HEK293 (cell line): ENCODE results near the gene RNF182.
"Not testable (repeated sequence)": the region's sequence is repeated elsewhere in the genome, so short reads cannot be mapped to it uniquely, and the experiment has no call there.

ENCODE experiments used
- CTCF ChIA-PET: fragments of 350-600 bp; formaldehyde crosslinking; extraction: SDS; loops from one replicate; lab custom pipeline; 2021; ENCODE audit warnings: antibody characterized with exemption; lab: Yijun Ruan, JAX
- POLR2A ChIA-PET: fragments of 300-600 bp; formaldehyde crosslinking; extraction: SDS; loops from one replicate; lab custom pipeline; 2020; ENCODE audit warnings: antibody characterized with exemption, inconsistent platforms; lab: Yijun Ruan, JAX
- H3K27ac ChIP-seq: fragments of 200-500 bp; sonication (Bioruptor generic); 2 replicates; pipeline ENCODE4 v1.5.1; 2014; ENCODE audit warnings: low read depth, low read length, control low read depth, inconsistent platforms; ENCODE audit errors: extremely low read depth
- H3K36me3 ChIP-seq, 2 experiments: fragments of 200-500 bp in 1 of 2; sonication (Bioruptor generic) in 1 of 2; 1 replicate in 1 of 2; 2 replicates in 1 of 2; pipeline ENCODE4 v1.5.1; 2014 to 2017; ENCODE audit warnings: inconsistent platforms in 2 of 2, low read length in 2 of 2; ENCODE audit not compliant: control insufficient read depth in 2 of 2, insufficient read depth in 1 of 2
- H3K4me1 ChIP-seq: fragments of 200-500 bp; sonication (Bioruptor generic); 2 replicates; pipeline ENCODE4 v1.5.1; 2014; ENCODE audit warnings: mild to moderate bottlenecking, low read length, inconsistent platforms; ENCODE audit not compliant: control insufficient read depth, insufficient read depth
- H3K4me3 ChIP-seq: 2 replicates; pipeline ENCODE4 v1.5.1; 2011; ENCODE audit warnings: low read depth, mild to moderate bottlenecking, control low read depth, low read length, moderate library complexity
- H3K9me3 ChIP-seq: fragments of 200-500 bp; sonication (Bioruptor generic); 2 replicates; pipeline ENCODE4 v1.5.1; 2014; ENCODE audit warnings: low read depth, low read length, inconsistent platforms; ENCODE audit not compliant: control insufficient read depth, insufficient read depth
- INSM2 ChIP-seq: fragments of 450-650 bp; formaldehyde crosslinking; IDR thresholded peaks from 2 replicates; pipeline ENCODE4 v1.5.1; 2016; ENCODE audit warnings: missing biosample characterization, missing genetic modification characterization
- PRDM6 ChIP-seq: fragments of 450-650 bp; formaldehyde crosslinking; IDR thresholded peaks from 2 replicates; pipeline ENCODE4 v1.5.1; 2017; ENCODE audit warnings: missing biosample characterization, missing genetic modification characterization
- SETDB1 ChIP-seq: IDR thresholded peaks from one replicate; pipeline ENCODE4 v1.6.1; 2017; ENCODE audit warnings: mild to moderate bottlenecking, low read length, moderate library complexity, mixed read lengths; ENCODE audit not compliant: insufficient read length
- ZNF146 ChIP-seq: fragments of 450-650 bp; formaldehyde crosslinking; IDR thresholded peaks from 2 replicates; pipeline ENCODE4 v1.5.1; 2016; ENCODE audit warnings: missing biosample characterization, missing genetic modification characterization
- ZNF184 ChIP-seq: fragments of 450-650 bp; IDR thresholded peaks from 2 replicates; pipeline ENCODE4 v1.5.1; 2018; ENCODE audit warnings: missing biosample characterization, mild to moderate bottlenecking, missing genetic modification characterization
- ZNF280D ChIP-seq: fragments of 450-650 bp; formaldehyde crosslinking; IDR thresholded peaks from 2 replicates; pipeline ENCODE4 v1.5.1; 2016; ENCODE audit warnings: missing biosample characterization, missing genetic modification characterization
- ZNF449 ChIP-seq: fragments of 450-650 bp; formaldehyde crosslinking; IDR thresholded peaks from 2 replicates; pipeline ENCODE4 v1.5.1; 2017; ENCODE audit warnings: missing biosample characterization, mild to moderate bottlenecking, missing genetic modification characterization, moderate library complexity
- ZNF488 ChIP-seq: fragments of 450-650 bp; formaldehyde crosslinking; IDR thresholded peaks from 2 replicates; pipeline ENCODE4 v1.5.1; 2016; ENCODE audit warnings: missing biosample characterization, missing genetic modification characterization
- ZNF596 ChIP-seq: fragments of 450-650 bp; IDR thresholded peaks from 2 replicates; pipeline ENCODE4 v1.5.0; 2018; ENCODE audit warnings: missing biosample characterization, mild to moderate bottlenecking, missing genetic modification characterization, moderate library complexity
- ZNF623 ChIP-seq: fragments of 450-650 bp; formaldehyde crosslinking; IDR thresholded peaks from 2 replicates; pipeline ENCODE4 v1.5.1; 2016; ENCODE audit warnings: missing biosample characterization, missing genetic modification characterization
- ZNF707 ChIP-seq: fragments of 450-650 bp; formaldehyde crosslinking; IDR thresholded peaks from 2 replicates; pipeline ENCODE4 v1.5.1; 2016; ENCODE audit warnings: missing biosample characterization, missing genetic modification characterization

Gene RNF182

GRCh38 chr6:13971303-13971702 lies 46.6 kb downstream of the RNF182 start:
- CTCF ChIA-PET, result no interaction called here
- H3K4me3 ChIP-seq, result no peak overlapping the region
- POLR2A ChIA-PET, result no interaction called here
- H3K27ac ChIP-seq, result no peak overlapping the region
- H3K36me3 ChIP-seq, result no peaks in the 10 kb centered on the region
- H3K4me1 ChIP-seq, result no peaks in the 10 kb centered on the region
- no peak for TF ChIP-seq ZNF449 (tag by site-specific recombination)
- TF ChIP-seq ZNF488 (tag by site-specific recombination), result no peak
- TF ChIP-seq PRDM6 (tag by site-specific recombination), result no peak
- TF ChIP-seq ZNF707 (tag by site-specific recombination), result peak; percentile 87
- TF ChIP-seq ZNF596, result no peak
- TF ChIP-seq INSM2, result no peak
- TF ChIP-seq ZNF623, result no peak
- TF ChIP-seq ZNF146 (tag by site-specific recombination), result no peak
- H3K9me3 ChIP-seq, result no peaks in the 10 kb centered on the region

GRCh38 chr6:13972602-13973001 lies 47.9 kb downstream of the RNF182 start:
- CTCF ChIA-PET, H3K27ac ChIP-seq, H3K4me1 ChIP-seq, POLR2A ChIA-PET, H3K9me3 ChIP-seq, H3K4me3 ChIP-seq, H3K36me3 ChIP-seq: not testable (repeated sequence)
- TF ChIP-seq ZNF184 (tag by site-specific recombination), result 0 out of 2 replicates have a peak, but pooled peaks have one; percentile 35
- TF ChIP-seq ZNF280D (tag by site-specific recombination), result 0 out of 2 replicates have a peak, but pooled peaks have one; percentile 52
- TF ChIP-seq SETDB1, result peak; percentile 50
- TF ChIP-seq, all 188 proteins: peak for 3; not testable (repeated sequence) for 185

- CTCF ChIA-PET, result interaction anchor here (0.6 to 0.7 kb wide), 2 partner anchors 15 to 40 kb away, joined by 3 to 5 read pairs; no protein-coding TSS in a partner anchor
- H3K4me1 ChIP-seq, H3K9me3 ChIP-seq, H3K4me3 ChIP-seq, H3K27ac ChIP-seq: not testable (repeated sequence)
- POLR2A ChIA-PET, result interaction anchor here (0.6 kb wide), 1 partner anchor 50 kb away, joined by 3 read pairs; no protein-coding TSS in a partner anchor
- peaks cover 0 to 12% of the 10 kb centered on the region in 2 experiments; a peak in 1 of 3 replicates for H3K36me3 ChIP-seq
Measured at GRCh38 chr6:13973422-13973821, 48.7 kb downstream of the RNF182 start.
